Dedifferentiated amniotic fluid mesenchymal stem cell (primary cell): ENCODE measurements around the gene MCF2L2.
"Not testable (repeated sequence)": the region's sequence is repeated elsewhere in the genome, so short reads cannot be mapped to it uniquely, and the experiment has no call there.

Source experiments
- DNase-seq: peaks from one replicate; pipeline ENCODE4 v3.0.0-alpha.2; 2016; ENCODE audit errors: extremely low spot score

The MCF2L2 gene

DNA sequence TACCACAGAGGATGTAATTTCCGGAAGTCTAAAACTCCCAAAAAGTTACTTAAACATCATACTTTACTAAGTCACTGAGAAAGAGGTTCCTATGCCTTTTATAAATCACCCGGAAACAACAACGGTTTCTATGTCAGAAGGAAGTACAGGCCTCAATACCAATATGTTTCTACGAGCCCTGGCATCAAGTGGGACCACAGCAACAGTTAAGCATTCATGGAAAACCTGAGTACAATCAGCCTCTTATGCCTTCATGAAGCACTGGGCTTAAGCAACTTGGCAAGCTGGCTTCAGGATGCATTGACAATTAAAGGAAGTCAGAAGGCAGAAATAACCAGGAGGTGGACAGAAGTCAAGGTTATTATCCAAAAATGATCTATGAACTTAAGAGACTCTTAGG, 194.5 kb downstream of the MCF2L2 start:
- DNase-seq: no peak

- DNase-seq: no peak
These were observed 197.6 kb downstream of the MCF2L2 start for GRCh38 chr3:183230826-183231225.

GRCh38 chr3:183230251-183230650, 198.2 kb downstream of the MCF2L2 start:
- not testable (repeated sequence) for DNase-seq

DNA sequence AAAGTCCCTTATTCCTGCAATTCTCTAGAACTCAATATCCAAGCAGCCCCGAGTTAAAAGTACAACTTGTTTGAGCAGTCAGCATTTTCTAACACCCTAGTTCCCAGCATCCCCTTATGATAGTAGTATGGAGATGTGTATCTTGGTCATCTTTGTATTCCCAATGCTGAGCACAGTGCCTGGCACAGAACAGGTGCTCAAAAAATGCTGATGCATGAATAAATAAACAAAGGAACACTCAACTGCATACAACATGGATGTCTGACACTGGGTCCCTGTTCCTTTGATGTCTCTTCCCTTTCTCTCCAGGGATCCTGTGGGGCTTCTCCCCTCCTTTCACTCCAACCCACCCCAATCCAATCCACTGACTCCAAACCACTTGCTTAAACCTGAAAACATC, 199.2 kb downstream of the MCF2L2 start:
- DNase-seq: no peak

DNA sequence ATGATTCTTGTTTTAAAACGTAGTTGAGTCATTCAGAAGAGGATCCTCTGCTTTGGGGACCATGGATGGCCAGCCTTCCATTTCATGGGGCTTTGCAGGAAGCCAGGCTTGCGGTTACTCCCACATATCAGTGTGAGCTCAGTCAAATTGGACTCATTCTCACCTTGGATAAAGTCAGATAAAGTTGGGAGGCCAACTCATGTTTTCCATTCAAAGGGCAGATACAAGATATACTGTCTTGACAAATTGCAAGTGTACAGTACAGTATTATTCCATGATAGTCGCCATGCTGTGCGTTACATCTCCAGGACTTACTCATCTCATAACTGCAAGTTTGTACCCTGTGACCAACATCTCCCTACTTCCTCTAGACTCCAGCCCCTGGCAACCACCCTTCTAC, 200.8 kb downstream of the MCF2L2 start:
- DNase-seq: no peak

- no peak for DNase-seq
These were observed 202.0 kb downstream of the MCF2L2 start for GRCh38 chr3:183226333-183226890.

DNA sequence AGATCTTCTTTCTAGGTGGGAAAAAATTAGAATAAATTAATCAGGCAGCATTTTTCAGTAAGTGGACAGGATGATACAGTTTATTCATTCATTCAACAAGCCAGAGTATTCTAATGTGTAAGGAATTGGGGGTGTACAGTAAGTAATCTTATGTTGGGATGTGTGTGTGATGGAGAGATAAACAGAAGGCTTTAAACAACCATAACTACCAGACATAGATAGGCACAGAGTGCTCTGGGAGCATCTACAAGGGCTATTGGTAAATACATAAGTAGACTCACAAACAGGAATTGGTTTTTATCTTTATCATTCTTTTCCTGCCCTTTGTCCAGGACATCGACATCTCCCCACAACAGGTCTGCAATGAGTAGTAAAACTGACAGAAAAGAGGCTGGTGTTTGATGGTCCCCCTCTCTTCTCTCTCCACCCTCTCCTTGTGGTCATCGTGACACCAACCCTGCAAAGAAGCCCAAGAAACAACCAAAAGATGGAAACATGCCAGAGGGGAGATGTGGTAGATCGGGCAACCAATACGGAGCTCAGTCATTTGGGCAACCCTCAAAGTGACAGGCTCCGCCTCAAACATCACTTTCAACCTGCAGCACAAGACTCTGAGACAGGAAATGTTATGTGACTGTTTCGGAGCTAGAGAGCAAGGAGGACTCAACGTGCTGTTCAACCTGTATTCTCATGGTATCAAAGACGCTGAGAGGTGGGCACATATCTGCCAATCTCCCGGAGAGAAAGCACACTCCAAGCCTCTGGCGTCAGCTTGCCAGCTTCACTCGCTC, 204.0 kb downstream of the MCF2L2 start:
- no peak for DNase-seq

- DNase-seq: no peak
These were observed 205.7 kb downstream of the MCF2L2 start for GRCh38 chr3:183222631-183223235.

DNA sequence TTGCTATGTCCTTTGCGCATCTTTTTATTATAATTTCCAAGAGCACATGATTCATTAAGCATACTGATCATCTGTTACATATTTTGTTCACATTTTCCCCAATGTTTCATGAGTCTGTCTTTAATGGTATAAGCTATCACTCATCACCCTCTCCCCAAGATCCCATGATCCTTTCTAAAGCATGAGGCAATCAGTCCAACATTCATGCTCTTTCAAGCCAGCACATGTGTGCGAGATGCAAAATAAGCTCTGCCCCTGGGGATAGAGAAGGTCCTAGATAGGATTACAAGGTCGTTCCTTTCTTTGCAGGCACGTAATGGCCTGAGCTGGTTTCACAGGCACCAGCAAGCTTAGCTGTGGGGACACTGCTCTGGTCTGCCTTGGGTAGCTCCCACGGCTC, 207.6 kb downstream of the MCF2L2 start:
- no peak for DNase-seq

DNA sequence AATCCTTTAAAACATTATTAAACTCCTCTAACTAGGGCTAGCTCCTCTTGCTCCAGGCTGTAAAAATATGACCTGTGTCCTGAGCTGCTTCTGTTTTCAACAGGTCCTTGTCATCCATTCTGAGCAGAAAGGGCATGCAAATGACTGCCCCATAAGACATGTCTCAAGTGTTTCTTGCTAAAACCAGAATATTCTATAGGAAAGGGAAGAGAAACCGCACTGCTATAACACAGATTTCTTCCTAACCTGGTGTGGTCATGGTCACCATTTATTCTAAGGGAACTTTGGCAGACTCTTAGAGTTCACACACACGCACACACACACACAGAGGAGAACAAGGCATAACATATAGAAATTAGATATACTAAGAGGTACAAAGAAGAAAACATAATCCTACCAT, 209.6 kb downstream of the MCF2L2 start:
- no peak for DNase-seq

DNA sequence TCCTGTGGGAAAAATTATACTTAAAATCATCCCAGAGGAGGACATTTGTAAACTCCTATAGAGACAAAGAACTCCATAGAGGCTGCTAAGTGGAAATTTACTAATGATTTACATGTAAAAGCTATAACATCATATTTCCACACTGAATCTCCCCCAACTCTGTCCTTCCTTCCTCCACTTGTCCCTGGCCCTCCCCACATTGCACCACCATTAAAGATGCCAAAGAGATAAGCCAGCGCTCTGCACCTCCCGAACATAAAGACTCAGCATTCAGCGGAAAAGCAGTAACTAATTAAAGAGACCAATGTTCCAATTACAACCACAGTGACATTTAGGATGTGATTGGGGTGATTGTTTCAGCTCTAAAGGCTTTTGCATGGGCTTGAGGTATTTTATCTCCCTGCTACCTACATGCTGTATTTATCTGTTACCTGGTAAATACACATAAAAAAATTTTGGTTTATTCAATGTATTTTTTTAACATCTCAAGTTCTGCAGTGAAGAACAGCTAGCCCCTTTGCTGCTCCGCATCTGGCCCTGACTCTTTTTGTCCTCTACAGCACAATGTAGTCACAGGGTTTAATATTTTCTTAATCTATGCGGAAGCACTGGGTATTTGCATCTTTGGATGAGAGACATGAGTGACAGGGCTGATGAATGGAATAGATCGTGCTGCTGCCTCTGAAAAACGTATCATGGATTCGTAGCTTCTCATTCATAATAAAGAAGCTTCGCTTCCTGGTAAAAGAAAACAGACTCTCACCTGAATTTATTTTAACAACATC, 210.7 kb downstream of the MCF2L2 start:
- DNase-seq: no peak

DNA sequence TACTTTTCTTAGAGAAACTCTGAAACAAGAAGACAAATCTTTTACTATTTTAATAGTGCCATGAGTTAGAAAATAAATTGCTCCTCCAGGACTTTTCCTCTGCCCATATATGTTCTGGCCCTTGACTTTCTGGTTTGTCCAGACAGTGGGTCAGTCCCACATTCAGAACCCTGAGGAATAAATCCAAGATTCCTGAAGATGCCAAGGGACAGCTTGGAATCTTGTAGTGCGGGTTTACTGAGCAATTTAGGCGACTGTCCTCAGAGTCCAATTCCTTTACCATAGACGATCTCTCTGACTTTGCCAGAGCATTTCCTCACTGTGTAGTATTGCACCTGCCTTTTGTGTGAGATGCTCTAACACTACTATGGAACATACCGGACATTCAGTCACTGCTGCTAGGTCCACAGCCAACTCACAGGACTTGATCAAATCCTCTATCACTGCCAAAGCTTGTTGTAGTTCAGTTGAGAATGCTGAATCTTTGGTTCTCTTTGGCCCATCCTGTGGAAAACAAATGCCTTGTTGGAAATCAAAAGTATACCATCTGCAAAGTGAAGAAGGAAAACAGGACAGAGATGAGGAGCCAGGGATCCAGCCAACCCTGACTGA, 212.7 kb downstream of the MCF2L2 start:
- DNase-seq: no peak

DNA sequence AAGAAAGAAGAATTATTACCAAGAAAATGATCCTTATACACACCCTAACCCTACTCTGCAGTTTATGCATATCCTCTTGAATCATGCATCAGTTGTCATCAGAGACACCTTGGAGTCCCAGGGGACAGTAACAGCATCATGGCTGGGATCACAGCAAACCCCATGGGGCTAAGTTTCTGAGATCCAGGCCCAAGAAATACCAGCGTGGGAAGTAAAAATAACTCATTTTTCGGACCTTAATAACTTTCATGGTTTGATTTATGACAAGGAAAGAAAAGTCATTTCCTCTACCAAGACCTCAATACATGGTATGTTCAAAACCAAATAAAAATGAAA, 214.2 kb downstream of the MCF2L2 start:
- DNase-seq: no peak

GRCh38 chr3:183213415-183214276, 214.8 kb downstream of the MCF2L2 start:
- DNase-seq: no peak

GRCh38 chr3:183212565-183212964, 215.9 kb downstream of the MCF2L2 start:
- no peak for DNase-seq

DNA sequence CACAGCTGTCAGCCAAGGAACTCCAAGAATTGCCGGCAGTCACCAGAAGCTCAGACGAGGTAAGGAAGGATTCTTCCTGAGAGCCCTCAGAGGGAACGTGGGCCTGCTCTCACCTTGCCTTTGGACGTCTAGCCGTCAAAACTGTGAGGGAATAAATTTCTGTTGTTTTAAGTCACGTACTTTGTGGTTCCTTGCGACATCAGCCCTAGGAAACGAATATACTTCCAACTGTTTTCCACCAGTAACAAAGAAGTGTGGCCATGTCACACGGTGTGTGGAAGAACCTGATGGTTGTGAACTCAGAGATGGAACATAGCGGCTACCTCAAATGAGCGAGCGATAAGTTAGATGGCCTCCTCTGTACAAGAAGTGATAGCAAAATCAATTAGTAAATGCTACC, 216.3 kb downstream of the MCF2L2 start:
- DNase-seq: no peak

DNA sequence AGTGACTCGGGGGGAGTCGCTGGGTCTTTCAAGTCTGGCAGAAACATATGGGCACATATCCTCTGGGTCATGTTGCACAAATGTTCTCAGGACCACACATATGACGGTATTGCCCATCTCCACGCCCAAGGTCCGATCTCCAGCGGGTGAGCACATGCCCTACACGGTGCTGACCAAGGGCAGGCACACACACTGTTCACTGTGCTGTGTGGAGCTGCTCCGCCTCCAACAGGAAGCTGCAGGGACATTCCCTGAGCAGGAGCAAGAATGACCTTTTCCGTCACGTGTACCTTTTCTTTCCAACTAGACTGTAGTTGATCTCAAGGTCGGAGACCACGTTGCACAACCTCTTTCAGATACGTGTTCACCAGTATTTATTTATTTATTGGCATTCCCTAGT, 217.1 kb downstream of the MCF2L2 start:
- DNase-seq: no peak

GRCh38 chr3:183210862-183211341, 217.5 kb downstream of the MCF2L2 start:
- DNase-seq: no peak

DNA sequence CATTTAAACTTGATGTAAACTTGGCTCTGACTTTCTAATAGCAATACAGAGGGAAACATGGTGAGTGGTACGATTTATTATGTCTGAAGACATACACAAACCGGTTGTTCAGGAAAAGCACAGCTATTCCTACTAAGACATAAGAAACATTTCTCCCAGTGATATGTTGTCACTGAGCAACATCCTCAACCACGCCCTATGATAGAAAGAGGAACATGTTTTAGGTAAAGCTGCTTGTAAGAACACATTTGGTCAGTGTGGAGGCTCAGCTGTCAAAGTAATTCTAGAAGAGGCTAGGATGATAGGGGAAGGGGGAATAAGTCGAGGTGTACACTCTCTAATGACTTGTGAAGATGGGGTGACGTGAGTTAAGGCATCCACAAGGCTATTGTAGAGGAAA, 218.1 kb downstream of the MCF2L2 start:
- DNase-seq: no peak

- no peak for DNase-seq
These were observed 219.6 kb downstream of the MCF2L2 start for GRCh38 chr3:183208800-183209199.

DNA sequence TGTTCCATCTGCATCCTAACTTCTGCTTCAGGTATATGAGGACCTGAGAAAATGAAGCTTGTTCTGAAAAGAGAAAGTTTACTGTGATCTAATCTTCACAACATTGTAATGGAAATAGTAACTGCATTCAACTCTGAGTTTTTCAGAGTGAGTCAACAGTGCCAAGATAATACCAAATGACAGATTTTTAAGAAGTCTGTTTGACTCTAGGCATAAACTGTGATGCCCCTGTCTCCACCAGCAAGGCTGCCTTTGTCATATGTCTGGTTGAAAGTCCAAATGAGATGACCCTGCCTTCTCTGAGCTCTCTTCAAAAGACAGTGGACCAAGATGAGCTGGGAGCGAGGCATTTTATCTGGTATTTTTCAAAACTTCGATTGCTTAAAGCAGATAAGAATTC, 220.2 kb downstream of the MCF2L2 start:
- no peak for DNase-seq
